GM19463 (cell line): ENCODE measurements around the gene C17orf58.
A peak's percentile ranks its signal among the peaks of the same experiment; 100 is the strongest.
"Not testable (repeated sequence)": the region's sequence is repeated elsewhere in the genome, so short reads cannot be mapped to it uniquely, and the experiment has no call there.

Experiments used
- ATAC-seq: cut with Tn5 transposase; IDR thresholded peaks from one replicate; pipeline ENCODE4 v1.9.1; 2021; ENCODE audit warnings: mild to moderate bottlenecking, moderate library complexity; ENCODE audit not compliant: unreplicated experiment

Gene C17orf58

DNA sequence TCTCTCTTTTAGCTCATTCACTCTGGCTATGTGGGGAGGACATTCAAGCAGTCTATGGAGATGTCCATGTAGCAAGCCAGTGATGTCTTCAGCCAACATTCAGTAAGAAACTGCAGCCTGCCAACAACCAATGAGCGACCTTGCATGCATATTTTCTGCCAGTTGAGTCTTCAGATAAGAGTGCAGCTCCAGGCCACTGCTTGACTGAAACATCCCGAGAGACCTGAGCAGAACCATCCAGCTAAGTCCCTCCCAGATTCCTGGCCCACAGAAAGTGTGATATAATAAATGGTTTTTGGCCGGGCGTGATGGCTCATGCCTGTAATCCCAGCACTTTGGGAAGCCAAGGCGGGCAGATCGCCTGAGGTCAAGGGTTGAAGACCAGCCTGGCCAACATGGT lies 10.5 kb upstream of the C17orf58 start:
- ATAC-seq, result no peak

DNA sequence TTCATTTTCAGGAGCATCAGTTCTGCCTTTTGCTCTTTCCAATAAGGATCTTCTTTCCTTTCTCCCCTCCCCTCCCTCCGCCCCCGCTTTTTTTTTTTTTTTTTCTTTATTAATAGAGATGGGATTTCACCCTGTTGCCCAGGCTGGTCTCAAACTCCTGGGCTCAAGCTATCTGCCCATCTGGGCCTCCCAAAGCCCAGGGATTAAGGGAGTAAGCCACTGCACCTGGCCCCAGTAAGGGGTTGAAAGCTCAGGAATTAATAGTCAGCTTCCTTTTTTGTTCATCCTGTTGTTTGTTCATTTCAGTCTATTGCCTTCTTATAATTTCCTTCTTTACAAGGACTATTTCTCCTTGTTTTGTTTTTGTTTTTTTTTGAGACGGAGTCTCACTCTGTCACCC lies 7.9 kb upstream of the C17orf58 start:
- no peak for ATAC-seq

DNA sequence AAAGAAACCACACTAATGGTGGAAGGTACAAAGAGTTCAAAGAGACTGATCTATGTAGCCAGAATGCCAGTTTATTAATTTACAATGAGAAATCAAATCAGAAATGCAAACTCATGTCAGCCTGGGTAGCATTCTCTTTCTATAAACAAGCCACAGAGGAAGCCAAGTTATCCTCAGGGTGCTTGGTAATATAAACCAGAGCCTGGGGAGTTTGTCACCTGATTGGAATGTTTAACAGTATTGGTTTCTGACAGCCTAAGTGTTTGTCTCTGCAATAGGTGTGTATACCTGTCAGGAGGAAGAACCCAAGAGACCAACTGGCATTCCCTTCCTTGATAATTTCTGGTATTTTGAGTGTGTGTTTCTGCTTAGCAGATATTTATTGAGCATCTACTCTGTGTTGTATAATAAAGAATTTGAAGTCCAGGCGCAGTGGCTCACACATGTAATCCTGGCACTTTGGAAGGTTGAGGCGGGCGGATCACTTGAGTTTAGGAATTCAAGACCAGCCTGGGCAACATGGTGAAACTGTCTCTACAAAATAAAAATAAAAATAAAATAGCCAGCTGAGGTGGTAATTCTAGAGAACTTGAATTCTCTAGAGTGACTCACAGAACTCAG lies 3.1 kb upstream of the C17orf58 start:
- no peak for ATAC-seq

DNA sequence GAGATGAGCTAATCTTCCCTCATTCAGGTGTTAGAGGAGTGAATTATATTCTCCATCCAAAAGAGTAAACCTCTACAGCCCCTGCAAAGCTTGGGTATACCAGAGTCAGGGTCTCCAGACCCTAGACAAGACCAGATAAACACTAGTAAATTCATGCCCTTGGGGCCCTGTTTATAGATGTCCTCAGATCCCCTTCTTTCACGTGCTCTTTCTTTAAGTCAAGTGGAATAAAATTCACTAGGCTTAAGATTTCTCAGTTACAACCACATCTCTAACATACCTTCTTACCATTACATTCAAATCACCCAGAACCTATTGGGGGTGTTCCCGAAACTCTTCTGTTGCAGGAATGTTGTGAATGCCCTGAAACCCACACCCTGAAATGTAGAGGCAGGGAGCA lies 2.2 kb upstream of the C17orf58 start:
- ATAC-seq, result no peak

DNA sequence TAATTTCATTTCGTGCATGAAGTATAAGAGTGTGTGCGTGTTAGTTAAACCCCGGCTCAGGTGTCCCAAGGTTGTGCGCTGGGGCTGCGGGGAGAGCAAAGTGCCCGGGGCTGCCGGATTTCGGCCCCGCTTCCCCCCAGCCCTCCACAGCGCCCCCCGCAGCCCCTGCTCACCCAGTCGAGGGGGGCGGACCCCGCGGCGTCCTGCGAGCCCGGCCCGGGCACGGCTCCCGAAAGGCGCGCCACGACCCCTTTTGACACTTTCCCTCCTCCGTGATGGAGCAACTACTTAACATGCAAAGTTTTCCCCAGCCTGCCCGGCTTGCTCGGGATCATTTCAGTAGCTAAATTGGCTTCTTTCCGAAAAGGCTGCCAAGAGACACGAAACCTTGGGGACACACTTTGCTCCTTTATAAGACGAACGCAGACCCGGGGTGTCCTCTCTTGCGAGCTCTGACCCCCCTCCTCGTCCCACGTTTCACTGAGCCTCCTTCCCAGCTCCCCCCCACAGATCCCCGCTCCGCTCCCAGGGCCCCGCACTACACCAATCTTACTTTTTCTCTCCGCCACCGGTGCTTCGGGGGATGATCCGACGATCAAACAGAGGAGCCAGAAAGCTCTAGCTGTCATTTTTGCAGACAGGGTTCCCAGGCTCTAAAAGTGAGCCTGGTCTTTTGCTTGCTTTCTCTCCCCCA lies 552 bp downstream of the C17orf58 start:
- ATAC-seq, result no peak

DNA sequence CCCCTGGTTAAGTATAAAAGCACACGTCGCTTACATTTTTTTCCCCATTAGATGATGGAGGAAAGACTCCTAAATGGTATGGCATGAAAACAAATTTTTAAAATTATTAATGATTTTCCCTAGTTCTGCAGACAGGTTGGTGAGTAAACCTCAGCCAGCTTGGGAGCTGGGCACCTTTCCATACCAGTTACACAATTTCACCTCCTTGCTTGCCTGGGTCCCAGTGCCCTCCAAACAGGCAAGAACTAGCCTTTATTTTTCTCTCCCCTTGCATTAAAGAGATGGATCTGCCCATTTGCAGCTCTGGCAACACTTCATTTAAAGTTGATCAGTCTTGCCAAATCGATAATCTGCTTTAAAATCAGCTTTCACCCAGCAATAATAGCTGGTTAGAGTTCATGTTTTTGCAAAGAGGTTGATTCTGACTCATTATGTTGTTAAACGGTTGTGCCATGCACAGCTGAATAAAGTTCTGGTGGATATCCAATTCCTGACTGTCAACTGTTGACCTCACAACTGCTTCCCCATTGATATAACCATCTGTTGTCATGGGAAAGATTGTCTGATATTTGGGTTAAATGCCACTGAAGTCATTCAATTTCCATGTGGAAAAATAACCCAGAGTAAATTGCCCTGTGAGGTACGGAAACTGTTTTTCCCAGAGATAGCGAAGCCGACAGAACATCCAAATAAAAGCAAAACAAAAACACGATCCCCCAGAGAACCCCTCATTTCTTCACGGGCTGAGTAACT lies 1.3 kb downstream of the C17orf58 start:
- no peak for ATAC-seq

DNA sequence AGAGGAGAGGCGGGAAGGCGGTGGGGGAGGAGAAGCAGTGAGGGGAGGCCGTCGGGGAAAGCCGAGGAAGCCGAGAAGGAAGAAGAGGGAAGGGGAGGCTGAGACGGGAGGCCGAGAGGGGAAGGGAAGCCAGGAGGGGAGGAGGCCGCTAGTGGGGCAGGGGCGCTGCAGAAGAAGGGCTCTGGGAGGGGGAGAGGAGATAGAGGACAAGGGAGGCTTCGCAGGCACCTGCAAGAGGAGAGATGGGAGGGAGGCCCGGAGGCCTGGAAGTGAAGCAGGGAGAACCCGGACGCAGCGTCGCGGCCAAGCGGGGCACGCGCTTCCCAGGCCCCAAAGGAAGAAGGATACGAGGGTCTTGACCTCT lies 2.3 kb downstream of the C17orf58 start:
- no peak for ATAC-seq

DNA sequence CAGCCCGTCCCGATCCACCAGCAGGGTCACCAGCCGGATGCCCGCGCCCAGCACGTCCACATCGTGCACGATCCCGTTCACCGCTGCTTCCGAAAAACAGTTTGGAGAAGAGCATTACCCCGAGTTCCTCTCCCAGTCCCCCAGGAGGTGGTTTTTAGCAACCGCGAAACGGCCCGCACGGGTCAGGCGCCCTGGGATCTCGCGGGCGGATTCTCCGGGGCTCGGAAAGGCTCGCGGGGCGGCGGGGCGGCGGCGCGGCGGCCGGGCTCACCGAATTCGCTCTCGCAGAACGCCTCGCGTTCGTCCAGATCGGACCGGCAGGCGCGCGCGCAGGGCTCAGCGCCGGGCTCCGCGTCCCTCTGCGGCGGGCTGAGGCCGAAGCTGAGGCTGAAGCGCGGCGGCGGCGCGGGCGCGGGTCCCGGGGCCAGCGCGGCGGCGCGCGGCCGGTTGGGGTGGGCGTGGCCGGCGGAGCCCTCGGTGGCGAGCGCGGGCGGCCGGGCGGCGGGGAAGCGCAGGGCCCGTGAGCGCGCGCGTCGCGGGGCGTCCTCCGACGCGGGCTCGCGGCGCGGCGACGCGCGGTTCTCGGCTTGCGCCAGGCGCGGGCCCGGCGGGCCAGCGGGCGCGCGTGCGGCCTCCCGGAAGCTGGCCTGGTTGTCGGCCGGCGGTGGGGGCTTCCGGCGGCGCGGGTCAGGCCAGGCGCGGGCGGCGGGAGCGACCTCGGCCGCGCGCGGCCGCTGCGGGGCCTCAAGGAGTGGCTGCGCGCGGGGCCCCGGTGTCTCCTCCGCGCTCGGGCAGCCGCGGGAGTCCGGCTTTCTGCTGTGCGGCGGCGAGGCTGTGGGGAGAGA lies 2.9 kb downstream of the C17orf58 start:
- peak; percentile 78 for ATAC-seq

DNA sequence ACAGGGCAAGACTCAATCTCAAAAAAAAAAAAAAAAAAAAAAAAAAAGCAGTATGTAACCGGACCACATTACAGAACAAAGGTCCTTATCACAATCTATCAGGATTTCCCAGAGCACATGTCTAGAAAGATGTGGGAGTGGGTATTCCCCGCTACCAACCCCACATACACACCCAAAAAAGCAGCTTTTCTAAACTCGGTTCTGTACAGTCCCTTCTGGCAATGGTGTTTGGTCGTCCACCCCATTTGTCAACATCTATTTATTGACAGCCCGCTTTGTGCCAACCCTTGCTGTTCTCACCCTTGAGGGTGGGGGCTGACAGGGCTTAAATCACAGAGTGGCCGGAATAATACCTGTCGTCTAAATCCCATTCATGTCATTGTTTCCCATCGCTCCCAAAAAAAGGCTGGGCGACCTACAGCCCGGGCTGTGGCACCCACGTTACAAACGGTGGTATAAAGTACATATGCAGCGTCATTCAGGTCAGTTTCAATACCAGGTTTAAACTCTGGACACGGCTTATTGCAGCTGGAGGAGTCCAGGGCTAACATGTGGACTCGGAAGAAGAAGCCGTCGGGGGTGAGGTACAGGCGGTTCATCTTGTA lies 3.6 kb downstream of the C17orf58 start:
- no peak for ATAC-seq

DNA sequence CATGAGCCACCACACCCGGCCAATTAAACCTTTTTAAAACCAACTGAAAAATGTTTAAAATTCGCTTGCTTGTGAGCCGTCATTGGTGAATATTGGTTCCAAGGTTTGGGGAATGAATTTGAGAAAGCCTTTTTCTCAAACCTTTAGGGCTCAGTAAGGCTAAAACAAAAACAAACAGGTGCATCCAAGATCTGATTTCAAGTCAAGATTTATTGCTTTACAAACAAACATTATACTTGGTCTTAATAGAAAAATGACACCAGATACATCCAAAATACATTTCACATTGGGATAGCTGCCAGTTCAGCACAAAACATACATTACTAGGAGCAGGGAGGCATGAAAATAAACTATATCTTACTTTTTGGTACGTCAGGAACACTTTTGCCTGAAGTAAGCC lies 5.4 kb downstream of the C17orf58 start:
- no peak for ATAC-seq

DNA sequence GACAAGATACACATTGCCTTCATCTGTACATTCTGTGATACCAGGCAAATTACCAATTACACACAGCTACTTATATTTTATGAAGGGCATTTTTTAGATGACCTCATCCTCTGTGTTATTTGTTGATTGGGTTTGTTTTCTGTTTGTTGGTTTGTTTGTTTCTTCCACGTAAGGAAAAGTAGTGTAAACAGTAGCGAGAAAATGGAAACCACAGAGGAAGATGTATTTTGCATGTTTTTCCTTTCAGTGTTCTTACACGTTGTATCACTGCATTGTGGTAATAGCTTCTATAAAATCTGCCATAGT lies 12.9 kb downstream of the C17orf58 start:
- no peak for ATAC-seq

DNA sequence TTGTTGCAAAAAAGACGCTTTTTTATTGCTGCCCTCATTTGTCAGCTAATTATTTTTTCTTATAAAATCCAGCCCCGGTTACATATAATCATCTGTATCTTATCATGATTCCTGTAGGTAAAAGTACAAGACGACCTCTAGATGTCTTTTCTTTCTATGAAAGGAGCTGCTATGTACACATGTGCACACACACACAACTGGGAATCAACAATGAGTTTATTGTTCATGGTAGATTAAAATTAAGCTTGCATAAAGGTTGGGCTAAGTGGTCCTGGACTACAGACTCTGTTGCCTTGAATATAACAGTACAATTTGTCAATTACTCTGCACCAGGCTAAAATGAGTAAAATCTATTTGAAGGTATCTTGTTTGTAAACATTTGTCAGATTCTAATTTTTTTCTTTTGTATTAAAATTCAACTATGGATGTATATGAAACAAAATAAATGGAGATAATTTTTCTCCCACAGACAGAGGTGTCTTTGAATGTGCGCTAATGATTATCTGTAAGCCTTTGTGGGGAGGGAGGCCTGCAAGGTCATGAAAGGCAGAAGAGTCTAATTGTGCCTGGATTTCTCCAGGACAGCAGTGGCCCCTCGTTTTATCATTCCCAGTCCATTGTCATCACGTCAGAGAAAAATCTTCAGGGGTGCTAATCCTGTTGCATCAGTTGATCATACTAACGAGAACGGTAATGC lies 13.4 kb downstream of the C17orf58 start:
- ATAC-seq, result no peak

DNA sequence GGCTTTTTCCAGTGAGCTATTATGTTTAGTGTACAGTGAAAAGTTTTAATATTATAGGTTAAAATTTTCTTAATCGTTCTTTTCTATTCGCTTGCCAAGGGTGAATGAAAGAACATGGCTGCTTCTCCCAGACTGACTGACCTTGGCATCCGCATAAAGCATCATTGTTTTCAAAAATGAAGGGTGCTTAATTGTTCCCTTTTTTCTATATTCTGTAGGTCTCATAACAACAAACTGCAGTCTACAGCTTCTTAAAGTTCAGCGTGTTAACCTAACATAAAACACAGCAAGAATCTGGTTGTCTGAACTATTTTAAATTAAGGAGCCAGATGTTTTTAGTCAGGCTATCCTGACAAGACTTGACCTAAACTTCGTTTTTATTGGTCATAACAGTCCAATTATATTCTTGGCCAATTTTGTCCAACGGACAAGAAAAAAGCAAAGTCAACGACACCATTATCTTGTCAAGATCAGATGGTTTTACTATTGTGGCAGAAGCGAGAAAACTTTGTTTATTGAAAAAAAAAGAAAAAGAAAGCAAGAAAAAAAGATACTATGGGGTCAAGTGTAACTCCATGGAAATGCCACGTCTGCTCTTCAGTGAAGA lies 14.1 kb downstream of the C17orf58 start:
- no peak for ATAC-seq

DNA sequence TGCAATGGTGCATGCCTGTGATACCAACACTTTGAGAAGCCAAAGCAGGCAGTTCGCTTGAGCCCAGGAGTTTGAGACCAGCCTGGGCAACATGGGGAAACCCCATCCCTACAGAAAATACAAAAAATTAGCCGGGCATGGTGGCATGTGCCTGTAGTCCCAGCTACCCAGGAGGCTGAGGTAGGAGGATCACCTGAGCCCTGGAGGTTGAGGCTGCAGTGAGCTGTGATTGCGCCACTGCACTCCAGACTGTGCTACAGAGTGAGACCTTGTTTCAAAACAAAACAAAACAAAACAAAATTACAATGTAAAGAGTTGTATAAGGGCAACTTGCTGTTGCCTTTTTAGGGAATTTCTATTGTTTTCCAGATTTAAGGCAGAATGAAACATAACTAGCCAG lies 15.4 kb downstream of the C17orf58 start:
- not testable (repeated sequence) for ATAC-seq

DNA sequence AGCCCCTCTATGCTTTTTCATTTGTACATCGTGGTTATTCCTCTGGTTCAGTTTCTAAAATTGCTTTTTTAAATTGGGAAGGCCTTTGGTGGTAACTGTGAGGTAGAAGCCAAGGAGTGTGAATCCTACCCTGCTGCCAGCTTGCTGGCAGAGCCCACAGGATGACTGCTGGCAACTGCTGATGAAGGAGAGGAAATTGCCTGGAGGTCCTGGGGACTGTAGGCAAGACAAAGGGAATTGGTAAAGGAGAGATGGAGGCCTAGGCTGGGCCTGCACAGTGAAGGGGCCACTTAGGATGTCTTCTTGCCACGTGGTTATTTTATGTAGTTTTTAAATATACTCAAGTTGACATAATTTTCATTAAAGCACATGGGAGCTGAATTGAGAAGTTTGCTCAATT lies 15.8 kb downstream of the C17orf58 start:
- no peak for ATAC-seq

DNA sequence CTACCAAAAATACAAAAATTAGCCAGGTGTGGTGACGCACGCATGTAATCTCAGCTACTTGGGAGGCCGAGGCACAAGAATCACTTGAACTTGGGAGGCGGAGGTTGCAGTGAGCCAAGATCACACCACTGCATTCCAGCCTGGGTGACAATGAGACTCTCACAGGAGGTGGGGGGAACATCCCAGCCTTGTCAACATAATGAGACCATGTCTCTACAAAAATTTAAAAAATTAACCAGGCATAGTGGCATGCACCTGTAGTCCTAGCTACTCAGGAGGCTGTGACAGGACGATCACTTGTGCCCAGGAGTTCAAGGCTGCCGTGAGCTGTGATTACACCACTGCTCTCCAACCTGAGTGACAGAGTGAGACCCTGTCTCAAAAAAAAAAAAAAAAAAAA lies 20.0 kb downstream of the C17orf58 start:
- ATAC-seq, result not testable (repeated sequence)

DNA sequence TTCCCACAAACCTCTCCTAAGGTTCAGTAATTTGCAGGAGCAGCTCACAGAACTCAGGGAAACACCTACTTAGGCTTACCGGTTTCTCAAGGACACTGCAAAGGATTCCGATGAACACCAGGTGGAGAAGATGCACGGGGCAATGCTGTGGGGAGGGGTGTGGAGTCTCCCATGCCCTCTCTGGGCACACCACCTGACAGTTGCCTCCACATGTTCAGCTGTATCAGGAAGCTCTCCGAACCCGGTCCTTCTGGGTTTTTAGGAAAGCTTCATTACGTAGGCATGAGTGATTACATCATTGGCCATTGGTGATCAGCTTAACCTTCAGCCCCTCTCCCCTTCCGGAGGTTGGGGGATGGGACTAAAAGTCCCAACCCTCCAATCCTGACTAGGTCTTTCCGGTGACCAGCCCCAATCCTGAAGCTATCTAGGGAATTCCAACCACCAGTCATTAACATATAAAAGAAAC lies 21.6 kb downstream of the C17orf58 start:
- ATAC-seq, result no peak

DNA sequence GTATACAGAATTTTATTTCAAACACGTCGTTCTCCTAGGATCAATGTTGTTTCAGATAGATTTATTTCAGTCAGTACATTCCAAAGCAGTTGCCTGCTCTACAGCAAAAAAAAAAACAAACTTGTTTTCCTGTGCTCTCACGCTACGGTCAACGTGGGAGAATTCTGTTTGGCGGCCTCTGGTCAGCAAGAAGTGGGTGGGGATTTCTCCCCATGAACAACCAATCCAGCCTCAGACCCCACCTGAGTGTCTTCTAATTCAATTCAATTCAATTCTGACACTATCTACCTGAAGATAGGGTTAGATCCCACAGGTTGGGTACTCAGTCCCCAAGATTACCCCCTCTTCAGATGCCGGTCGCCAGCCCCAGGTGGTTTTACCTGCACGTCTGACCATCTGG lies 22.1 kb downstream of the C17orf58 start:
- ATAC-seq, result no peak

DNA sequence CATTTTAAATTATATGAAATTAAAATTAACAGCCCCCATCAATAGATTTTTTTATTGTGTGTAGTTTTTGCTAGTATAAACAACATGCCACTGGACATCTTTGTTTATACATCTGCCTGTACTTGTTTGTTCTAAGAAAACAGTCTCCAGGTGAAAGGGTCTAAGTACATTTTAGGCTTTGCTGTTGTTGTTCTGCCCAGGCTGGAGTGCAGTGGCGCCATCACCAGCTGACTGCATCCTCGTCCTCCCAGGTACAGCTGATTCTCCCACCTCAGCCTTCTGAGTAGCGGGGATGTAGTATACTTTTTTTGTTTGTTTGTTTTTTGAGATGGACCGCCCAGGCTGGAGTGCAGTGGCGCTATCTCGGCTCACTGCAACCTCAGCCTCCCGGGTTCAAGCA lies 25.5 kb downstream of the C17orf58 start:
- ATAC-seq, result no peak

DNA sequence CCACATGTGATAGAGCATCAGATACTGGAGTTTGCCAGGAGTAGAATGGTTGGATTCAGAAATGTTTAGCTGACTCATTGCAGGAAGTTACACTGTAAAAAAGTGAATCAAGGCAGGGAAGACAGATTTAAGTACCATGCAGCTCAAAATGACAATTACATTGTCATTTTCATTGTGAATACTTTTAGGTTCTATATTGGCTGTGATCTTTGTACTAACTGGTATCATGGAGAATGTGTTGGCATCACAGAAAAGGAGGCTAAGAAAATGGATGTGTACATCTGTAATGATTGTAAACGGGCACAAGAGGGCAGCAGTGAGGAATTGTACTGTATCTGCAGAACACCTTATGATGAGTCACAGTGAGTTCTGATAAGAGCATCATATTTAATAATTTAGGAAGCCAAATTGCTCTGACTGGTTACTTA lies 33.1 kb downstream of the C17orf58 start:
- ATAC-seq, result peak; percentile 73
